ENCODE results near the gene ROPN1.

GRCh38 chr3:123971406-123971805 is 20.5 kb downstream of the ROPN1 start:
- TF ChIP-seq CTCF (IDR thresholded peaks at IDR 0.05; ENCODE audit: low read length) (no peak), EZH2 (IDR thresholded peaks at IDR 0.05; ENCODE audit: borderline replicate concordance, low read length) (no peak)
